GM23338 (cell line): ENCODE data around the gene ZSCAN9.

Experiments
- CREB1 ChIP-seq: fragments of 250-450 bp; sonication (Bioruptor Pico); IDR thresholded peaks from 2 replicates; pipeline ENCODE4 v1.5.0; 2020; ENCODE audit warnings: low read depth, mild to moderate bottlenecking, moderate library complexity
- CTCF ChIP-seq, 2 experiments: fragments of 200-600 bp in 1 of 2; sonication (generic) in 1 of 2; conservative IDR thresholded peaks; 2 replicates each; pipeline versions ENCODE4 v1.5.1 to v1.6.1; 2016 to 2017; ENCODE audit warnings: antibody characterized with exemption in 2 of 2, low read depth in 2 of 2, mild to moderate bottlenecking in 2 of 2, moderate library complexity in 1 of 2
- ETS1 ChIP-seq: IDR thresholded peaks from 2 replicates; pipeline ENCODE4 v1.6.1; 2016; ENCODE audit warnings: antibody characterized with exemption
- EZH2 ChIP-seq: fragments of 200-600 bp; sonication (generic); IDR thresholded peaks from one replicate; pipeline ENCODE4 v1.8.0; 2017; ENCODE audit warnings: antibody characterized with exemption, mild to moderate bottlenecking, low read depth; ENCODE audit not compliant: unreplicated experiment
- EZH2phosphoT487 ChIP-seq: fragments of 200-600 bp; sonication (generic); IDR thresholded peaks from one replicate; pipeline ENCODE4 v1.8.1; 2018; ENCODE audit warnings: antibody characterized with exemption; ENCODE audit not compliant: unreplicated experiment
- POLR2AphosphoS5 ChIP-seq: IDR thresholded peaks from 2 replicates; pipeline ENCODE4 v1.6.1; 2016; ENCODE audit warnings: antibody characterized with exemption, low read depth
- REST ChIP-seq: IDR thresholded peaks from one replicate; pipeline ENCODE4 v1.6.1; 2018; ENCODE audit warnings: antibody characterized with exemption; ENCODE audit not compliant: unreplicated experiment
- ZNF114 ChIP-seq: fragments of 250-450 bp; sonication (Bioruptor Pico); IDR thresholded peaks from 2 replicates; pipeline ENCODE4 v1.5.0; 2020; ENCODE audit warnings: mild to moderate bottlenecking, moderate library complexity
- ZNF331 ChIP-seq: fragments of 250-450 bp; sonication (Bioruptor Pico); IDR thresholded peaks from 2 replicates; pipeline ENCODE4 v1.5.0; 2020; ENCODE audit warnings: low read depth, mild to moderate bottlenecking, moderate library complexity
- ZNF462 ChIP-seq: fragments of 250-450 bp; sonication (Bioruptor Pico); IDR thresholded peaks from 2 replicates; pipeline ENCODE4 v1.5.0; 2020; ENCODE audit warnings: mild to moderate bottlenecking, moderate library complexity

- TF ChIP-seq POLR2AphosphoS5 = no peak
- TF ChIP-seq EZH2 = no peak
- TF ChIP-seq CTCF (conservative IDR thresholded peaks at IDR 0.05; ENCODE audit: low read depth in 2 of 2) = no peak
- no peak for TF ChIP-seq REST
- no peak for TF ChIP-seq ZNF462 (CRISPR knock-in tag)
- TF ChIP-seq CREB1 (CRISPR knock-in tag) = no peak
- no peak for TF ChIP-seq EZH2phosphoT487
- no peak for TF ChIP-seq ZNF331 (CRISPR knock-in tag)
- TF ChIP-seq ETS1 = no peak
- no peak for TF ChIP-seq ZNF114 (CRISPR knock-in tag)
Observed at GRCh38 chr6:28266563-28266961, 41.5 kb downstream of the ZSCAN9 start.
